ENCODE measurements around the gene S1PR3.

DNA sequence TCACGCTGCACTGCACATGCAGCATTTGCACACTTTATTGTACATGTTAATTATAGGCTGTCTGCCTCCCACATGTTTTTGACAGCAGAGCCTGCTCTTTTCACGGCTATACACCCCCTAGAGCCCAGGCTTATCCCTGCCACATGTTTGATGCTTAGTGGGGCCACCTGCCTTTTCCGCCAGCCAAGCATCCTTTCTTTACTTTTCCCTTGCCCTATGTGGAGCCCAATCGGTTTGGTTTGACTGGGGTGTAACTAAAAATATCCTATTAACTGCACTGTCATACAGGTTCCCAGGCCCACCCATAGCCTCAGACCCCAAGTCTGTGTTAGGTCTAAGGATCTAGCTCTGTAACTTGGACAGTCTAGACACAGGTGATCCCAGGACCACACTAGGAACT lies 18.9 kb upstream of the S1PR3 start:
- TF ChIP-seq RHOXF2B (CRISPR knock-in tag; conservative IDR thresholded peaks at IDR 0.05) (no peak), ZBTB7A (IDR thresholded peaks at IDR 0.05; ENCODE audit: borderline replicate concordance, control insufficient read depth, low read depth, low read length) (no peak), SMAD3 (CRISPR knock-in tag; conservative IDR thresholded peaks at IDR 0.05) (no peak), ZNF277 (CRISPR knock-in tag; IDR thresholded peaks at IDR 0.05; ENCODE audit: borderline replicate concordance) (no peak), CTCF (IDR thresholded peaks at IDR 0.05 in 2 of 3, conservative IDR thresholded peaks at IDR 0.05 in 1 of 3; ENCODE audit: insufficient read depth in 2 of 3, low read depth in 1 of 3, low read length in 3 of 3) (no peak), HMGXB4 (CRISPR knock-in tag; IDR thresholded peaks at IDR 0.05) (no peak), GTF2B (IDR thresholded peaks at IDR 0.05; ENCODE audit: extremely low read depth, insufficient read length) (no peak), NFYB (IDR thresholded peaks at IDR 0.05; ENCODE audit: extremely low read depth, insufficient read length) (no peak), ETV6 (IDR thresholded peaks at IDR 0.05; ENCODE audit: borderline replicate concordance in 1 of 2, low read depth in 2 of 2, low read length in 1 of 2) (no peak), ETV6 (CRISPR knock-in tag; IDR thresholded peaks at IDR 0.05; ENCODE audit: borderline replicate concordance) (no peak)
